Middle frontal gyrus (tissue), 1 donor: ENCODE results near the gene PGGHG.
"Not testable (repeated sequence)": the region's sequence is repeated elsewhere in the genome, so short reads cannot be mapped to it uniquely, and the experiment has no call there.

Experiments
- DNase-seq: peaks from one replicate; pipeline ENCODE4 v3.0.0-alpha.2; 2015; ENCODE audit warnings: low spot score; ENCODE audit errors: extremely low spot score

The PGGHG gene

GRCh38 chr11:285021-285893 lies 3.7 kb upstream of the PGGHG start:
- no peak for DNase-seq

GRCh38 chr11:285894-286220 lies 3.1 kb upstream of the PGGHG start:
- no peak for DNase-seq

- not testable (repeated sequence) for DNase-seq
Observed at GRCh38 chr11:286977-287820, 1.7 kb upstream of the PGGHG start.

GRCh38 chr11:287821-288477 lies 977 bp upstream of the PGGHG start:
- no peak for DNase-seq

- no peak for DNase-seq
Observed at GRCh38 chr11:289398-289711, 429 bp downstream of the PGGHG start.

- DNase-seq = no peak
Observed at GRCh38 chr11:289712-290620, 1.0 kb downstream of the PGGHG start.

- DNase-seq = no peak
Observed at GRCh38 chr11:290621-291231, 1.8 kb downstream of the PGGHG start.

GRCh38 chr11:291281-292210 lies 2.6 kb downstream of the PGGHG start:
- no peak for DNase-seq

- no peak for DNase-seq
Observed at GRCh38 chr11:292211-293121, 3.5 kb downstream of the PGGHG start.

- DNase-seq = no peak
Observed at GRCh38 chr11:293271-293851, 4.4 kb downstream of the PGGHG start.

- DNase-seq = no peak
Observed at GRCh38 chr11:293852-294661, 5.1 kb downstream of the PGGHG start.

- no peak for DNase-seq
Observed at GRCh38 chr11:294780-295179, 5.9 kb downstream of the PGGHG start.

GRCh38 chr11:295351-296170 lies 6.6 kb downstream of the PGGHG start:
- DNase-seq = no peak

- DNase-seq = no peak
Observed at GRCh38 chr11:296171-297050, 7.5 kb downstream of the PGGHG start.

- DNase-seq = no peak
Observed at GRCh38 chr11:297051-297585, 8.2 kb downstream of the PGGHG start.
